ENCODE measurements around the gene SHISA6.
"Not testable (repeated sequence)": the region's sequence is repeated elsewhere in the genome, so short reads cannot be mapped to it uniquely, and the experiment has no call there.

SHISA6 gene

GRCh38 chr17:11304568-11304967 is 63.6 kb downstream of the SHISA6 start:
- Histone ChIP-seq H3K4me3 (ENCODE audit: low read depth in 1 of 2, low read length in 2 of 2) (no peak overlapping the region), H3K27ac (ENCODE audit: low read depth, low read length) (no peak overlapping the region), H3K27me3 (ENCODE audit: control insufficient read depth in 1 of 2, insufficient read depth in 2 of 2, low read length in 2 of 2) (no peaks in the 10 kb centered on the region), H3K4me1 (ENCODE audit: insufficient read depth, low read length) (no peaks in the 10 kb centered on the region), H3K9ac (ENCODE audit: low read length) (no peak overlapping the region), H3K36me3 (ENCODE audit: insufficient read depth, low read length) (no peaks in the 10 kb centered on the region), H3K9me3 (ENCODE audit: low read length) (no peaks in the 10 kb centered on the region)

GRCh38 chr17:11305524-11305923 is 64.5 kb downstream of the SHISA6 start:
- H3K4me3 ChIP-seq (ENCODE audit: low read depth in 1 of 2, low read length in 2 of 2), result no peak overlapping the region
- H3K27ac ChIP-seq (ENCODE audit: low read depth, low read length), result no peak overlapping the region
- no peak overlapping the region for H3K9ac ChIP-seq (ENCODE audit: low read length)
- no peaks in the 10 kb centered on the region for H3K9me3 ChIP-seq (ENCODE audit: low read length)
- no peaks in the 10 kb centered on the region for H3K4me1 ChIP-seq (ENCODE audit: insufficient read depth, low read length)
- no peaks in the 10 kb centered on the region for H3K36me3 ChIP-seq (ENCODE audit: insufficient read depth, low read length)
- H3K27me3 ChIP-seq (ENCODE audit: control insufficient read depth in 1 of 2, insufficient read depth in 2 of 2, low read length in 2 of 2), result no peaks in the 10 kb centered on the region

- no peak overlapping the region for H3K27ac ChIP-seq (ENCODE audit: low read depth, low read length)
- no peak overlapping the region for H3K4me3 ChIP-seq (ENCODE audit: low read depth in 1 of 2, low read length in 2 of 2)
- no peaks in the 10 kb centered on the region for H3K27me3 ChIP-seq (ENCODE audit: control insufficient read depth in 1 of 2, insufficient read depth in 2 of 2, low read length in 2 of 2)
- no peaks in the 10 kb centered on the region for H3K36me3 ChIP-seq (ENCODE audit: insufficient read depth, low read length)
- H3K4me1 ChIP-seq (ENCODE audit: insufficient read depth, low read length), result no peaks in the 10 kb centered on the region
- no peak overlapping the region for H3K9ac ChIP-seq (ENCODE audit: low read length)
- no peaks in the 10 kb centered on the region for H3K9me3 ChIP-seq (ENCODE audit: low read length)
Observed at GRCh38 chr17:11308531-11308930, 67.5 kb downstream of the SHISA6 start.

GRCh38 chr17:11309033-11309432 is 68.0 kb downstream of the SHISA6 start:
- Histone ChIP-seq H3K4me3 (ENCODE audit: low read depth in 1 of 2, low read length in 2 of 2) (no peak overlapping the region), H3K9ac (ENCODE audit: low read length) (no peak overlapping the region), H3K9me3 (ENCODE audit: low read length) (no peaks in the 10 kb centered on the region), H3K27me3 (ENCODE audit: control insufficient read depth in 1 of 2, insufficient read depth in 2 of 2, low read length in 2 of 2) (no peaks in the 10 kb centered on the region), H3K36me3 (ENCODE audit: insufficient read depth, low read length) (no peaks in the 10 kb centered on the region), H3K4me1 (ENCODE audit: insufficient read depth, low read length) (no peaks in the 10 kb centered on the region), H3K27ac (ENCODE audit: low read depth, low read length) (no peak overlapping the region)

GRCh38 chr17:11309850-11310249 is 68.8 kb downstream of the SHISA6 start:
- Histone ChIP-seq H3K9me3 (ENCODE audit: low read length) (no peaks in the 10 kb centered on the region), H3K27ac (ENCODE audit: low read depth, low read length) (no peak overlapping the region), H3K27me3 (ENCODE audit: control insufficient read depth in 1 of 2, insufficient read depth in 2 of 2, low read length in 2 of 2) (no peaks in the 10 kb centered on the region), H3K36me3 (ENCODE audit: insufficient read depth, low read length) (no peaks in the 10 kb centered on the region), H3K4me1 (ENCODE audit: insufficient read depth, low read length) (no peaks in the 10 kb centered on the region), H3K9ac (ENCODE audit: low read length) (no peak overlapping the region), H3K4me3 (ENCODE audit: low read depth in 1 of 2, low read length in 2 of 2) (no peak overlapping the region)

- not testable (repeated sequence) for H3K27ac ChIP-seq (ENCODE audit: low read depth, low read length); H3K9me3 ChIP-seq (ENCODE audit: low read length); H3K27me3 ChIP-seq (ENCODE audit: control insufficient read depth in 1 of 2, insufficient read depth in 2 of 2, low read length in 2 of 2); H3K4me1 ChIP-seq (ENCODE audit: insufficient read depth, low read length); H3K9ac ChIP-seq (ENCODE audit: low read length); H3K36me3 ChIP-seq (ENCODE audit: insufficient read depth, low read length); H3K4me3 ChIP-seq (ENCODE audit: low read depth in 1 of 2, low read length in 2 of 2)
Observed at GRCh38 chr17:11316451-11316850, 75.4 kb downstream of the SHISA6 start.

- no peaks in the 10 kb centered on the region for H3K9me3 ChIP-seq (ENCODE audit: low read length)
Observed at GRCh38 chr17:11318207-11318606, 77.2 kb downstream of the SHISA6 start.

GRCh38 chr17:11319894-11320293 is 78.9 kb downstream of the SHISA6 start:
- no peaks in the 10 kb centered on the region for H3K9me3 ChIP-seq (ENCODE audit: low read length)
- H3K27me3 ChIP-seq (ENCODE audit: control insufficient read depth in 1 of 2, insufficient read depth in 2 of 2, low read length in 2 of 2), result no peaks in the 10 kb centered on the region
- H3K4me1 ChIP-seq (ENCODE audit: insufficient read depth, low read length), result no peaks in the 10 kb centered on the region
- H3K4me3 ChIP-seq (ENCODE audit: low read depth in 1 of 2, low read length in 2 of 2), result no peak overlapping the region
- H3K36me3 ChIP-seq (ENCODE audit: insufficient read depth, low read length), result no peaks in the 10 kb centered on the region
- H3K27ac ChIP-seq (ENCODE audit: low read depth, low read length), result no peak overlapping the region
- H3K9ac ChIP-seq (ENCODE audit: low read length), result no peak overlapping the region

More at GRCh38 chr17:11318207-11318606, 77.2 kb downstream of the SHISA6 start:
- no peaks in the 10 kb centered on the region for H3K4me1 ChIP-seq (ENCODE audit: insufficient read depth, low read length)
- no peak overlapping the region for H3K4me3 ChIP-seq (ENCODE audit: low read depth in 1 of 2, low read length in 2 of 2)
- no peaks in the 10 kb centered on the region for H3K36me3 ChIP-seq (ENCODE audit: insufficient read depth, low read length)
- H3K9ac ChIP-seq (ENCODE audit: low read length), result no peak overlapping the region
- no peaks in the 10 kb centered on the region for H3K27me3 ChIP-seq (ENCODE audit: control insufficient read depth in 1 of 2, insufficient read depth in 2 of 2, low read length in 2 of 2)
- no peak overlapping the region for H3K27ac ChIP-seq (ENCODE audit: low read depth, low read length)

GRCh38 chr17:11324021-11324420 is 83.0 kb downstream of the SHISA6 start:
- no peaks in the 10 kb centered on the region for H3K4me1 ChIP-seq (ENCODE audit: insufficient read depth, low read length)
- no peaks in the 10 kb centered on the region for H3K9me3 ChIP-seq (ENCODE audit: low read length)
- H3K9ac ChIP-seq (ENCODE audit: low read length), result no peak overlapping the region

GRCh38 chr17:11324846-11325420 is 83.9 kb downstream of the SHISA6 start:
- no peaks in the 10 kb centered on the region for H3K27me3 ChIP-seq (ENCODE audit: control insufficient read depth in 1 of 2, insufficient read depth in 2 of 2, low read length in 2 of 2)
- no peak overlapping the region for H3K9ac ChIP-seq (ENCODE audit: low read length)
- H3K27ac ChIP-seq (ENCODE audit: low read depth, low read length), result no peak overlapping the region
- H3K9me3 ChIP-seq (ENCODE audit: low read length), result no peaks in the 10 kb centered on the region
- no peak overlapping the region for H3K4me3 ChIP-seq (ENCODE audit: low read depth in 1 of 2, low read length in 2 of 2)
- no peaks in the 10 kb centered on the region for H3K36me3 ChIP-seq (ENCODE audit: insufficient read depth, low read length)
- no peaks in the 10 kb centered on the region for H3K4me1 ChIP-seq (ENCODE audit: insufficient read depth, low read length)

More at GRCh38 chr17:11324021-11324420, 83.0 kb downstream of the SHISA6 start:
- Histone ChIP-seq H3K27me3 (ENCODE audit: control insufficient read depth in 1 of 2, insufficient read depth in 2 of 2, low read length in 2 of 2) (no peaks in the 10 kb centered on the region), H3K27ac (ENCODE audit: low read depth, low read length) (no peak overlapping the region), H3K36me3 (ENCODE audit: insufficient read depth, low read length) (no peaks in the 10 kb centered on the region), H3K4me3 (ENCODE audit: low read depth in 1 of 2, low read length in 2 of 2) (no peak overlapping the region)

GRCh38 chr17:11326492-11326891 is 85.5 kb downstream of the SHISA6 start:
- Histone ChIP-seq H3K4me1 (ENCODE audit: insufficient read depth, low read length) (peaks cover 7% of the 10 kb centered on the region), H3K9me3 (ENCODE audit: low read length) (no peaks in the 10 kb centered on the region), H3K27me3 (ENCODE audit: control insufficient read depth in 1 of 2, insufficient read depth in 2 of 2, low read length in 2 of 2) (no peaks in the 10 kb centered on the region), H3K27ac (ENCODE audit: low read depth, low read length) (no peak overlapping the region), H3K4me3 (ENCODE audit: low read depth in 1 of 2, low read length in 2 of 2) (no peak overlapping the region), H3K36me3 (ENCODE audit: insufficient read depth, low read length) (no peaks in the 10 kb centered on the region), H3K9ac (ENCODE audit: low read length) (no peak overlapping the region)

- H3K36me3 ChIP-seq (ENCODE audit: insufficient read depth, low read length), result no peaks in the 10 kb centered on the region
- no peak overlapping the region for H3K9ac ChIP-seq (ENCODE audit: low read length)
- H3K27ac ChIP-seq (ENCODE audit: low read depth, low read length), result no peak overlapping the region
- no peaks in the 10 kb centered on the region for H3K27me3 ChIP-seq (ENCODE audit: control insufficient read depth in 1 of 2, insufficient read depth in 2 of 2, low read length in 2 of 2)
- no peak overlapping the region for H3K4me3 ChIP-seq (ENCODE audit: low read depth in 1 of 2, low read length in 2 of 2)
- H3K4me1 ChIP-seq (ENCODE audit: insufficient read depth, low read length), result peaks cover 7% of the 10 kb centered on the region
- no peaks in the 10 kb centered on the region for H3K9me3 ChIP-seq (ENCODE audit: low read length)
Observed at GRCh38 chr17:11328770-11329169, 87.8 kb downstream of the SHISA6 start.

All from muscle layer of colon (tissue), 2 donors.